Left lobe of liver (tissue), 1 donor: ENCODE data around the gene TMCO2. TPM values are rescaled to one million over a fixed set of nuclear protein-coding genes. Genes with fewer than 3 reads are reported as not detected.

Source experiments
- total RNA-seq: library from RNA; stranded (reverse); gene quantifications from one replicate; pipeline ENCODE4 v1.2.1, GENCODE V29; 2021
- donor health status: DM: no; HTN: yes; CAD: no.

TMCO2 gene
- total RNA-seq, 1 donor from 2014 or later: not detected

Other genes starting within 250 kb of the TMCO2 start
- 98.9 TPM for gene CAP1, start 207.2 kb upstream of the TMCO2 start, total RNA-seq
- 14.0 TPM for gene PPT1, start 150.7 kb upstream of the TMCO2 start, total RNA-seq
- 4.8 TPM for gene RLF, start 86.5 kb upstream of the TMCO2 start, total RNA-seq
- 19.5 TPM for gene ZMPSTE24, start 10.3 kb downstream of the TMCO2 start, total RNA-seq
- gene COL9A2, start 69.3 kb downstream of the TMCO2 start, total RNA-seq: 0.45 TPM
- gene SMAP2, start 125.8 kb downstream of the TMCO2 start, total RNA-seq: 36.4 TPM
- 0.55 TPM for gene ZFP69B, start 202.5 kb downstream of the TMCO2 start, total RNA-seq
- gene ZFP69, start 229.4 kb downstream of the TMCO2 start, total RNA-seq: 1.1 TPM